ENCODE results near the gene CDH4.

DNA sequence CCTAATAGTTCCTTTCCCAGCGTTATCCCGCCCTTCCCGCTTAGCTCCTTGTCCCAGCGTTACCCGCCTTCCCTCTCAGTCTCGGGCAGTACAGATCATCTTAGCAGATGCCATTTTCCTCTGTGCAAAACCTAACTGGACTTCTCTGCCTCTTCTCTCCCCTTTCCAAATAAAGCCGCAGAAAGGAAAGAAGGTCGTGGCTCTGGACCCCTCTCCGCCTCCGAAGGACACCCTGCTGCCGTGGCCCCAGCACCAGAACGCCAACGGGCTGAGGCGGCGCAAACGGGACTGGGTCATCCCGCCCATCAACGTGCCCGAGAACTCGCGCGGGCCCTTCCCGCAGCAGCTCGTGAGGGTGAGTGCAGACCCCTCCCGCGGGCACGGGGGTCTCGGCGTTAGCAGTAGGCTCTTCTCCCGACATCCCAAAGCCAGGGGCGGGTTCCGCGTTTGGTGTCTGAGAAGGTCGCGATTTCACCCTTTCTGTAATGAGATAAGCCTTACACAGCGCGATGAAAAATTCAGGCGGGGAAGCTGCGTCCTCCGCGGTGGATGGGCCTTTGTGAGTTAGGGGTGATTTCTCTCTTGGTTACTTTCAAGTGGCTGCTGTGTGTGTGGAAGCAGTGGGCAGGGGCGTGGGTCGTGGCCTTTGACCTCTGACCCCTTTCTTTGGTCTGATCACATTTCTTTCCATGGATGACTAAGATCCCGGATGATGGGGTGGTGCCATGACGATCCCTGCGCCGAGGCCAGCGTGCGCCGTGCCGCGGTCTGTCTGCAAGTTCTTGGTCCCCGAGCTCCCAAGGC lies 521.0 kb downstream of the CDH4 start:
- TF ChIP-seq POLR2AphosphoS5 (IDR thresholded peaks at IDR 0.05; ENCODE audit: low read depth) (no peak), GABPA (IDR thresholded peaks at IDR 0.05; ENCODE audit: low read depth) (no peak)
- TF ChIP-seq, protein P1, sequence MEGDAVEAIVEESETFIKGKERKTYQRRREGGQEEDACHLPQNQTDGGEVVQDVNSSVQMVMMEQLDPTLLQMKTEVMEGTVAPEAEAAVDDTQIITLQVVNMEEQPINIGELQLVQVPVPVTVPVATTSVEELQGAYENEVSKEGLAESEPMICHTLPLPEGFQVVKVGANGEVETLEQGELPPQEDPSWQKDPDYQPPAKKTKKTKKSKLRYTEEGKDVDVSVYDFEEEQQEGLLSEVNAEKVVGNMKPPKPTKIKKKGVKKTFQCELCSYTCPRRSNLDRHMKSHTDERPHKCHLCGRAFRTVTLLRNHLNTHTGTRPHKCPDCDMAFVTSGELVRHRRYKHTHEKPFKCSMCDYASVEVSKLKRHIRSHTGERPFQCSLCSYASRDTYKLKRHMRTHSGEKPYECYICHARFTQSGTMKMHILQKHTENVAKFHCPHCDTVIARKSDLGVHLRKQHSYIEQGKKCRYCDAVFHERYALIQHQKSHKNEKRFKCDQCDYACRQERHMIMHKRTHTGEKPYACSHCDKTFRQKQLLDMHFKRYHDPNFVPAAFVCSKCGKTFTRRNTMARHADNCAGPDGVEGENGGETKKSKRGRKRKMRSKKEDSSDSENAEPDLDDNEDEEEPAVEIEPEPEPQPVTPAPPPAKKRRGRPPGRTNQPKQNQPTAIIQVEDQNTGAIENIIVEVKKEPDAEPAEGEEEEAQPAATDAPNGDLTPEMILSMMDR (IDR thresholded peaks at IDR 0.05; ENCODE audit: insufficient read depth, low read length), result no peak
- TF ChIP-seq, protein P2, sequence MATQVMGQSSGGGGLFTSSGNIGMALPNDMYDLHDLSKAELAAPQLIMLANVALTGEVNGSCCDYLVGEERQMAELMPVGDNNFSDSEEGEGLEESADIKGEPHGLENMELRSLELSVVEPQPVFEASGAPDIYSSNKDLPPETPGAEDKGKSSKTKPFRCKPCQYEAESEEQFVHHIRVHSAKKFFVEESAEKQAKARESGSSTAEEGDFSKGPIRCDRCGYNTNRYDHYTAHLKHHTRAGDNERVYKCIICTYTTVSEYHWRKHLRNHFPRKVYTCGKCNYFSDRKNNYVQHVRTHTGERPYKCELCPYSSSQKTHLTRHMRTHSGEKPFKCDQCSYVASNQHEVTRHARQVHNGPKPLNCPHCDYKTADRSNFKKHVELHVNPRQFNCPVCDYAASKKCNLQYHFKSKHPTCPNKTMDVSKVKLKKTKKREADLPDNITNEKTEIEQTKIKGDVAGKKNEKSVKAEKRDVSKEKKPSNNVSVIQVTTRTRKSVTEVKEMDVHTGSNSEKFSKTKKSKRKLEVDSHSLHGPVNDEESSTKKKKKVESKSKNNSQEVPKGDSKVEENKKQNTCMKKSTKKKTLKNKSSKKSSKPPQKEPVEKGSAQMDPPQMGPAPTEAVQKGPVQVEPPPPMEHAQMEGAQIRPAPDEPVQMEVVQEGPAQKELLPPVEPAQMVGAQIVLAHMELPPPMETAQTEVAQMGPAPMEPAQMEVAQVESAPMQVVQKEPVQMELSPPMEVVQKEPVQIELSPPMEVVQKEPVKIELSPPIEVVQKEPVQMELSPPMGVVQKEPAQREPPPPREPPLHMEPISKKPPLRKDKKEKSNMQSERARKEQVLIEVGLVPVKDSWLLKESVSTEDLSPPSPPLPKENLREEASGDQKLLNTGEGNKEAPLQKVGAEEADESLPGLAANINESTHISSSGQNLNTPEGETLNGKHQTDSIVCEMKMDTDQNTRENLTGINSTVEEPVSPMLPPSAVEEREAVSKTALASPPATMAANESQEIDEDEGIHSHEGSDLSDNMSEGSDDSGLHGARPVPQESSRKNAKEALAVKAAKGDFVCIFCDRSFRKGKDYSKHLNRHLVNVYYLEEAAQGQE (IDR thresholded peaks at IDR 0.05; ENCODE audit: insufficient replicate concordance, low read depth), result no peak
